Nephron progenitor cell (in vitro differentiated cells): Measurements from ENCODE around the gene RMDN2.

Experiments used
- DNase-seq: peaks from one replicate; pipeline ENCODE4 v3.0.0; 2021
- H3K27ac Mint-ChIP-seq: 2 replicates; pipeline ENCODE4 v1.8.0; 2021; ENCODE audit warnings: mild to moderate bottlenecking, moderate library complexity, mixed read lengths
- H3K27me3 Mint-ChIP-seq: 2 replicates; pipeline ENCODE4 v1.8.0; 2021; ENCODE audit warnings: mild to moderate bottlenecking, low read depth, mixed read lengths; ENCODE audit not compliant: poor library complexity
- H3K36me3 Mint-ChIP-seq: 2 replicates; pipeline ENCODE4 v1.8.0; 2021; ENCODE audit warnings: low read depth, mixed read lengths
- H3K4me1 Mint-ChIP-seq: 2 replicates; pipeline ENCODE4 v1.8.0; 2021; ENCODE audit warnings: mixed read lengths
- H3K4me3 Mint-ChIP-seq: 2 replicates; pipeline ENCODE4 v1.8.0; 2021; ENCODE audit warnings: mild to moderate bottlenecking, moderate library complexity, mixed read lengths
- H3K9me3 Mint-ChIP-seq: 2 replicates; pipeline ENCODE4 v1.8.0; 2021; ENCODE audit warnings: mild to moderate bottlenecking, moderate library complexity, mixed read lengths
- CTCF ChIP-seq: fragments of 200-600 bp; sonication (generic); IDR thresholded peaks from 2 replicates; pipeline ENCODE4 v1.5.0; 2021; ENCODE audit warnings: antibody characterized with exemption

Gene RMDN2

GRCh38 chr2:38037757-38038621, 112.9 kb downstream of the RMDN2 start:
- no peaks in the 10 kb centered on the region for H3K36me3 Mint-ChIP-seq
- no peak for TF ChIP-seq CTCF
- peak; percentile 35 for DNase-seq
- peak overlapping the region; percentile 51 for H3K4me3 Mint-ChIP-seq
- peaks cover 12% of the 10 kb centered on the region for H3K9me3 Mint-ChIP-seq
- H3K27me3 Mint-ChIP-seq, result peaks cover 35% of the 10 kb centered on the region
- H3K27ac Mint-ChIP-seq, result no peak overlapping the region
- H3K4me1 Mint-ChIP-seq, result peaks cover 5% of the 10 kb centered on the region

GRCh38 chr2:38038682-38039081, 113.6 kb downstream of the RMDN2 start:
- H3K4me1 Mint-ChIP-seq, result peaks cover 5% of the 10 kb centered on the region
- DNase-seq, result no peak
- H3K4me3 Mint-ChIP-seq, result peak overlapping the region; percentile 51
- peaks cover 39% of the 10 kb centered on the region for H3K27me3 Mint-ChIP-seq
- peaks cover 19% of the 10 kb centered on the region for H3K9me3 Mint-ChIP-seq
- no peaks in the 10 kb centered on the region for H3K36me3 Mint-ChIP-seq
- no peak for TF ChIP-seq CTCF
- H3K27ac Mint-ChIP-seq, result no peak overlapping the region

DNA sequence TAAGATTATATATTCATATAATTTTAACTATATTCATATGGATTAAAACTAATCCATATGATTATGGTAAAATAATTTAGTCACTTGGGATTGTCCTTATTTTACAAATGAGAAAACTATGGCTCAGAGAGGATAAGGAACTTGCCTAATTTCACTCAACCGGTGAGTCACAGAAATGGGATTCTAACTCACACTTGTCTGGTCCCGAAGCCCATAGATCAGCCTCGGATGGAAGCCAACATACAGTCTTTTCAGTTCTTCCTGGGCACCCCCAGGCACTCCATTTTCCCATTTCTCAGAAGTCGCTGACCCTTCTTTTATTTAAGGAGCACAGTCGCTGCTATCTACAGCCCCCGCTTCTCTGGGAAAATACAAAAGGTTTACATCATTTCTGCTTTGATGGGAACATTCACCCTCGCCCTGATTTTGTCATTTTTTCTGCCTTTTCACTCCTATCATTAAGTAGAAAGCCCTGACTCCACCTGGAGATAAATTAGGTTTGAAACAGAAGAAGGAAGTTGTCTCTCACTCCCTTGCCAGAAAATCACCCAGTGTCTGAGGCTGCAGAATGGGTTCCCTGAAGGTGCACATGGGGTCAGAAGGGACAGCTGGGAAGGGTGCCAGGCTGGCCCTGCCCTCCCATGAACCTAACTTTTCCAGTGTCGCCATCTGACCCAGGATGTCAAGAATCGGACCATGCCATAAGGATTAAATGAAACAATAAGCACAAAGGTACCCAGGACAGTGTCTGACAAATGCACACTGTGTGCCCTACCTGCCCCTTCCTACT, 114.2 kb downstream of the RMDN2 start:
- no peak for TF ChIP-seq CTCF
- peaks cover 39% of the 10 kb centered on the region for H3K27me3 Mint-ChIP-seq
- no peak overlapping the region for H3K27ac Mint-ChIP-seq
- DNase-seq, result no peak
- no peaks in the 10 kb centered on the region for H3K4me1 Mint-ChIP-seq
- no peaks in the 10 kb centered on the region for H3K36me3 Mint-ChIP-seq
- no peak overlapping the region for H3K4me3 Mint-ChIP-seq
- H3K9me3 Mint-ChIP-seq, result peaks cover 19% of the 10 kb centered on the region

DNA sequence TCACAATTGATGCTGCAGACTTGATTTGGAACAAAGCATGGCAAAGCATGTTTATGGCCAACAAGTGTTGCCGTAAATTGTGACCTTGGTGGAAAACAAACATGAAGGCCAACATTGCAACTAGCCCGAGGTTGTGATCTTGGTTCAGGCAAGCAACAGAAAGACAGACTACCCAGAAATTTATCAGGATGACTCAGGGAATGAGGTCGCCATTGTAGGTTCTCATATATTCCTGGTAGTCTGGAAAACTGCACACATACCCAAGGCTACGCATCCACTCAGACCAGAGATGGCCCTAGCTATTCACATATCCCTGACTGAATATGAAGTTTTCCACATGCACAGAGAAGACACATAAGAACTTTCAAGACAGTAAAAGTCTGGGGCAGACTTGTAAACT, 120.7 kb downstream of the RMDN2 start:
- H3K36me3 Mint-ChIP-seq, result no peaks in the 10 kb centered on the region
- no peak for TF ChIP-seq CTCF
- no peak overlapping the region for H3K27ac Mint-ChIP-seq
- peaks cover 19% of the 10 kb centered on the region for H3K9me3 Mint-ChIP-seq
- no peak overlapping the region for H3K4me3 Mint-ChIP-seq
- DNase-seq, result no peak
- H3K27me3 Mint-ChIP-seq, result peaks cover 7% of the 10 kb centered on the region
- peaks cover 15% of the 10 kb centered on the region for H3K4me1 Mint-ChIP-seq

DNA sequence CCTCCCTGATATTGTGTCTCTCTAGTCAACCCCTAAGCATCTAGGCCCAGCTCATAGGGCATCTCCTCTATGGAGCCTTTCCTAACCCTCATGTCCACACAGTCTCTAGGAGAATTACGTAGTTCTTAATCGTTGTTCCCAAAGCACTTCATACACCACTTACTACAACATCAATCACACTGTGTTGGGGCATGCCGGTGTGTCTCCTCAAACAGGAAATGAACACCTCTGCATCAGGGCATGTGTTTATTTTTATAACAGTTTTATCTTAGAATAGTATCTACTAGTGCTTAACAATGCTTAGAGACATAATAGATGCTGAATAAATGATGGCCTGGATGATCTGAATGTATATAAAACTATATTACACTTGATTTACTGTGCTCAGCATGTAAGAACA, 131.1 kb downstream of the RMDN2 start:
- DNase-seq, result no peak
- no peak for TF ChIP-seq CTCF
- Mint-ChIP-seq H3K9me3 (no peaks in the 10 kb centered on the region), H3K36me3 (no peaks in the 10 kb centered on the region), H3K4me1 (peaks cover 11% of the 10 kb centered on the region), H3K4me3 (no peak overlapping the region), H3K27me3 (peaks cover 15% of the 10 kb centered on the region), H3K27ac (no peak overlapping the region)
